Measurements from ENCODE around the gene CD83. TPM values are rescaled to one million over a fixed set of nuclear protein-coding genes. Genes with fewer than 3 reads are reported as not detected.

Gene CD83
- total RNA-seq, 1 experiment from 2014 or later = 7.0 TPM

DNA sequence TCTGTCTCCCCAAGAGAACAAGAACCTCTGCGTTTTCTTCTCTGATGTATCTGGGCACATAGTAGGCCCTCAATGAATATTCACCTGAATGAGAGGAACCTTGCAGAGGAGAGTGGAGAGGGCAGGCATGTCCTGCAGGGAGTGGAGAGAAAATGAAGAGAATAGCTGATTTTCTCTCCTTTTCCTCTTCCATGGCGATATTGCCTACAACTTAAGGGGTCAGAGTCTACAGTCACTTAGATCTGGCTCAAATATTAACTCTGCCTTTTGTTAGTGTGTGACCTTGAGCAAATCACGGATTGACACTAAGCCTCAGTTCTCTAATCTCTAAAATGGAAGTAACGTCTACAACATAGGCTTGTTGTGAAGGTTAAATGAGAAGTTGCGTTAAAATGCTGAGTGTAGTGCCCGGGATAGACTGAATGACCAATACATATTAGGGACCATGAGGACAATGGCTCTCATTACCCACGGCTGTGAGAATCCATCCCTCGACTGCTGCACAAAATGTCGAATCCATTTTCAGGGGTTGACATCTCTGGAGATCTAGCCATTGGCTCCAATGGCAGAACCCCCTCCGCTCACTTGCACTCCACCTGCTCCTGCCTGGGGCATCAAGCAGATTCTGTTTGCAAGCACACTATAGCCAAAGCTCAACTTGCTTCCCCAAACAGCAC is 14.8 kb downstream of the CD83 start:
- Histone ChIP-seq H3K4me1 (ENCODE audit: insufficient read depth, low read length) (peaks cover 12% of the 10 kb centered on the region), H3K4ac (ENCODE audit: low read depth, low read length) (no peak overlapping the region), H3K23ac (ENCODE audit: insufficient read length, low read depth, low read length) (no peak overlapping the region), H2BK120ac (ENCODE audit: low read depth, low read length, poor library complexity, severe bottlenecking) (no peak overlapping the region), H4K8ac (replicated peaks; ENCODE audit: insufficient read length, low read depth, low read length) (no peak overlapping the region), H3T11ph (ENCODE audit: low read length) (no peak overlapping the region), H3K56ac (ENCODE audit: insufficient read length, low read depth, low read length) (no peak overlapping the region), H3K18ac (ENCODE audit: insufficient read length, low read depth, low read length) (no peak overlapping the region), H3K14ac (ENCODE audit: insufficient read depth, low read length) (no peak overlapping the region), H3K9ac (ENCODE audit: extremely low read depth, insufficient read length, low read length) (no peak overlapping the region), H3K79me2 (ENCODE audit: insufficient read depth, low read length) (no peaks in the 10 kb centered on the region), H2BK15ac (ENCODE audit: low read depth, low read length) (no peak overlapping the region), H3K23me2 (ENCODE audit: insufficient read length, low read depth, low read length, poor library complexity, severe bottlenecking) (no peaks in the 10 kb centered on the region), H2AK5ac (ENCODE audit: insufficient read length, low read length) (no peak overlapping the region), H3K9me3 (ENCODE audit: control insufficient read depth, low read depth, low read length) (no peaks in the 10 kb centered on the region), H4K20me1 (ENCODE audit: control insufficient read depth, insufficient read depth, insufficient read length) (no peaks in the 10 kb centered on the region), H2BK20ac (ENCODE audit: low read depth, low read length, poor library complexity, severe bottlenecking) (no peak overlapping the region), H3K27me3 (ENCODE audit: insufficient read depth, low read length) (no peaks in the 10 kb centered on the region), H3K4me2 (ENCODE audit: insufficient read depth, insufficient read length, low read length) (no peak overlapping the region), H4K91ac (ENCODE audit: insufficient read length, low read depth, low read length) (no peak overlapping the region), H3K27ac (ENCODE audit: insufficient read length, low read depth, low read length) (no peak overlapping the region), H2BK12ac (ENCODE audit: insufficient read length, low read depth, low read length) (no peak overlapping the region), H2AFZ (ENCODE audit: low read length) (no peak overlapping the region), H3K79me1 (ENCODE audit: insufficient read depth, low read depth, low read length, poor library complexity, severe bottlenecking) (no peaks in the 10 kb centered on the region), H4K5ac (ENCODE audit: insufficient read length, low read depth, low read length) (no peak overlapping the region), H2BK5ac (ENCODE audit: insufficient read length, low read length) (no peak overlapping the region)
- no CpG with 5 or more reads among the region's 10 CpGs for WGBS (ENCODE audit: extremely low coverage, insufficient read length, low lambda C conversion rate)
- TF ChIP-seq CTCF (conservative IDR thresholded peaks at IDR 0.05) = no peak
- Mint-ChIP-seq H3K27ac (no peak overlapping the region), H3K9me3 (no peaks in the 10 kb centered on the region), H3K4me3 (no peak overlapping the region), H3K27me3 (ENCODE audit: low read depth) (no peaks in the 10 kb centered on the region), H3K4me1 (peaks cover 29 to 30% of the 10 kb centered on the region in 2 experiments), H3K36me3 (ENCODE audit: insufficient read depth in 1 of 3, low read depth in 3 of 3) (peaks cover 0 to 6% (median 0%) of the 10 kb centered on the region in 3 experiments; a peak in 4 of 7 replicates)
- DNase-seq = no peak
